ENCODE data around the gene TRIM47. TPM values are rescaled to one million over a fixed set of nuclear protein-coding genes. Genes with fewer than 3 reads are reported as not detected.

The TRIM47 gene
- total RNA-seq, 1 experiment from 2014 or later: 6.9 TPM

DNA sequence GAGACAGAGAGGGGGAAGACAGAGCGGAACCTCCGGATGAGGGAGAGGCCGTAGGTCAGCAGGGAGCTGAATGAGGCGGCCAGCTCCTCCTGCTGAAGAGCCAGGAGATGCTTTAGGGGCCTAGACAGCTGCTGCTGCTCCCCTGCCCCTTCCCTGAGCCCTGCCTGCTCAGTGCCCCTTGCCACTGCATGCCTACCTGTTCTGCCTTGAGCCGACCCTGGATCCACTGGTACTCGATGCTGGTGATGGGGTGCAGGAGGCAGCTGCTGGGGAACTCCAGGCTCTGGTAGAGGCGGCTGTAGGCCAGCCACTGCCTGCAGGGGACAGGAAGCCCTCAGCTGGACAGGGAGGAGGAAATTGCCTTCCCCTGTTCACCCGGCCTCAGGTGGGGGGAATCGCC is 41.8 kb downstream of the TRIM47 start:
- H4K20me1 ChIP-seq (ENCODE audit: control insufficient read depth, insufficient read depth, insufficient read length): no peaks in the 10 kb centered on the region
- H2BK120ac ChIP-seq (ENCODE audit: low read depth, low read length, poor library complexity, severe bottlenecking): no peak overlapping the region
- H3K79me1 ChIP-seq (ENCODE audit: insufficient read depth, low read depth, low read length, poor library complexity, severe bottlenecking): no peaks in the 10 kb centered on the region
- Mint-ChIP-seq H3K27me3 (ENCODE audit: low read depth) (no peaks in the 10 kb centered on the region), H3K27ac (no peak overlapping the region), H3K4me1 (peaks cover 13 to 25% of the 10 kb centered on the region in 2 experiments), H3K9me3 (no peaks in the 10 kb centered on the region), H3K36me3 (ENCODE audit: insufficient read depth in 1 of 3, low read depth in 3 of 3) (no peaks in the 10 kb centered on the region), H3K4me3 (no peak overlapping the region)
- 0 out of 2 replicates have a peak, but pooled peaks cover 5% of the 10 kb centered on the region for H3K4me1 ChIP-seq (ENCODE audit: insufficient read depth, low read length)
- H2AFZ ChIP-seq (ENCODE audit: low read length): no peak overlapping the region
- no peaks in the 10 kb centered on the region for H3K9me3 ChIP-seq (ENCODE audit: control insufficient read depth, low read depth, low read length)
- H2BK15ac ChIP-seq (ENCODE audit: low read depth, low read length): no peak overlapping the region
- TF ChIP-seq, protein P1, sequence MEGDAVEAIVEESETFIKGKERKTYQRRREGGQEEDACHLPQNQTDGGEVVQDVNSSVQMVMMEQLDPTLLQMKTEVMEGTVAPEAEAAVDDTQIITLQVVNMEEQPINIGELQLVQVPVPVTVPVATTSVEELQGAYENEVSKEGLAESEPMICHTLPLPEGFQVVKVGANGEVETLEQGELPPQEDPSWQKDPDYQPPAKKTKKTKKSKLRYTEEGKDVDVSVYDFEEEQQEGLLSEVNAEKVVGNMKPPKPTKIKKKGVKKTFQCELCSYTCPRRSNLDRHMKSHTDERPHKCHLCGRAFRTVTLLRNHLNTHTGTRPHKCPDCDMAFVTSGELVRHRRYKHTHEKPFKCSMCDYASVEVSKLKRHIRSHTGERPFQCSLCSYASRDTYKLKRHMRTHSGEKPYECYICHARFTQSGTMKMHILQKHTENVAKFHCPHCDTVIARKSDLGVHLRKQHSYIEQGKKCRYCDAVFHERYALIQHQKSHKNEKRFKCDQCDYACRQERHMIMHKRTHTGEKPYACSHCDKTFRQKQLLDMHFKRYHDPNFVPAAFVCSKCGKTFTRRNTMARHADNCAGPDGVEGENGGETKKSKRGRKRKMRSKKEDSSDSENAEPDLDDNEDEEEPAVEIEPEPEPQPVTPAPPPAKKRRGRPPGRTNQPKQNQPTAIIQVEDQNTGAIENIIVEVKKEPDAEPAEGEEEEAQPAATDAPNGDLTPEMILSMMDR (conservative IDR thresholded peaks at IDR 0.05): no peak
- no peak overlapping the region for H4K91ac ChIP-seq (ENCODE audit: insufficient read length, low read depth, low read length)
- H2BK20ac ChIP-seq (ENCODE audit: low read depth, low read length, poor library complexity, severe bottlenecking): no peak overlapping the region
- no peak overlapping the region for H3K4ac ChIP-seq (ENCODE audit: low read depth, low read length)
- H3K27ac ChIP-seq (ENCODE audit: insufficient read length, low read depth, low read length): no peak overlapping the region
- no peaks in the 10 kb centered on the region for H3K23me2 ChIP-seq (ENCODE audit: insufficient read length, low read depth, low read length, poor library complexity, severe bottlenecking)
- no peak overlapping the region for H4K8ac ChIP-seq (replicated peaks; ENCODE audit: insufficient read length, low read depth, low read length)
- H3K79me2 ChIP-seq (ENCODE audit: insufficient read depth, low read length): no peaks in the 10 kb centered on the region
- H2BK12ac ChIP-seq (ENCODE audit: insufficient read length, low read depth, low read length): no peak overlapping the region
- H3K14ac ChIP-seq (ENCODE audit: insufficient read depth, low read length): no peak overlapping the region; the same call in 1 of the 2 replicates
- H3K18ac ChIP-seq (ENCODE audit: insufficient read length, low read depth, low read length): no peak overlapping the region
- no peak for DNase-seq
- H2BK5ac ChIP-seq (ENCODE audit: insufficient read length, low read length): no peak overlapping the region
- H3K23ac ChIP-seq (ENCODE audit: insufficient read length, low read depth, low read length): no peak overlapping the region
- no peak overlapping the region for H3K56ac ChIP-seq (ENCODE audit: insufficient read length, low read depth, low read length)
- H4K5ac ChIP-seq (ENCODE audit: insufficient read length, low read depth, low read length): no peak overlapping the region
- H3K9ac ChIP-seq (ENCODE audit: extremely low read depth, insufficient read length, low read length): no peak overlapping the region
- H3T11ph ChIP-seq (ENCODE audit: low read length): no peak overlapping the region
- H3K4me2 ChIP-seq (ENCODE audit: insufficient read depth, insufficient read length, low read length): no peak overlapping the region
- no peaks in the 10 kb centered on the region for H3K27me3 ChIP-seq (ENCODE audit: insufficient read depth, low read length)
- no peak overlapping the region for H2AK5ac ChIP-seq (ENCODE audit: insufficient read length, low read length)
- no CpG with 5 or more reads among the region's 9 CpGs for WGBS (ENCODE audit: extremely low coverage, insufficient read length, low lambda C conversion rate)

All from H9 (cell line).